HG03571 (cell line): ENCODE data around the gene CPSF4.

Source experiments
- ATAC-seq: cut with Tn5 transposase; IDR thresholded peaks from one replicate; pipeline ENCODE4 v1.9.1; 2021; ENCODE audit not compliant: unreplicated experiment

The CPSF4 gene

GRCh38 chr7:99438573-99439480 lies at the start of gene CPSF4, which contains the start of gene PTCD1:
Gene CPSF4, plus strand, starts transcription at chr7:99438943. Its CDS starts 140 bp downstream, at chr7:99439083.
Gene PTCD1, minus strand, starts transcription at chr7:99438798. Its CDS starts 3,556 bp downstream, at chr7:99435242.
- peak; percentile 89 for ATAC-seq

DNA sequence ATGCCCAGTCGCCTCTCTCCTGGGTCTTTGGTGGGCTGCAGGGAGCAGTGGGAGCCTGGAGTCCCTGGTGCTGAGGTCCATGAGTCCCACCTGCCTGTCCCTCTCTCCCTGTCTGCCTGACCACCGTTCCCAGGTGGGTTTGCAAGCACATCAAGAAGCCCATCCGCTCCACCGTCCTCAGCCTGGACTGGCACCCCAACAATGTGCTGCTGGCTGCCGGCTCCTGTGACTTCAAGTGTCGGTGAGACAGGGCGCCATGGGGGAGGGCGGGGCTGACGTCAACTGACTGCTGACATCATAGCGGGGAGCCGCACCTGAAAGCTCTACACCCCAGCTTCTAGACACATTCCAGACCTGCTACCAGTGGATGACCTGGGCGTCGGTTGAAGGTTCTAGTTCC lies 49.0 kb upstream of the CPSF4 start:
- ATAC-seq, result no peak

DNA sequence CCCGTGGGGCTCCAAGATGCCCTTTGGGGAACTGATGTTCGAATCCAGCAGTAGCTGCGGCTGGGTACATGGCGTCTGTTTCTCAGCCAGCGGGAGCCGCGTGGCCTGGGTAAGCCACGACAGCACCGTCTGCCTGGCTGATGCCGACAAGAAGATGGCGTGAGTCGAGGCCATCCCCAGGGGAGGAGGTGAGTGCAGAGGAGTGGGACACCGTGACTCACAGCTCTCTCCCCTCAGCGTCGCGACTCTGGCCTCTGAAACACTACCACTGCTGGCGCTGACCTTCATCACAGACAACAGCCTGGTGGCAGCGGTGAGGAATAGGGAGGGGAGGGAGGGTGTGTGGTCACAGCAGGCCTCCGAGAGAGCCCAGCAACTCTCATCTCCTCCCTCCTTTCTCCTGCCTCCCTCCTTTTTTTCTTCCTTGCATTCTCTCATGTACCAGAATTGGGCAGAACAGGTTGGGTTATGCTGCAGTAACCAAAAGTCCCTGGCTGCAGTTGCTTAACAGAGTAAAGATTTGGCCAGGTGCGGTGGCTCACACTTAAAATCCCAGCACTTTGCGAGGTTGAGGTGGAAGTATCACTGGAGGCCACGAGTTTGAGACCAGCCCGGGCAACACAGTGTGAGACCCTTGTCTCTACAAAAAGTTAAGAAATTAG lies 47.7 kb upstream of the CPSF4 start:
- ATAC-seq, result no peak

GRCh38 chr7:99392046-99392445 lies 46.7 kb upstream of the CPSF4 start:
- no peak for ATAC-seq

DNA sequence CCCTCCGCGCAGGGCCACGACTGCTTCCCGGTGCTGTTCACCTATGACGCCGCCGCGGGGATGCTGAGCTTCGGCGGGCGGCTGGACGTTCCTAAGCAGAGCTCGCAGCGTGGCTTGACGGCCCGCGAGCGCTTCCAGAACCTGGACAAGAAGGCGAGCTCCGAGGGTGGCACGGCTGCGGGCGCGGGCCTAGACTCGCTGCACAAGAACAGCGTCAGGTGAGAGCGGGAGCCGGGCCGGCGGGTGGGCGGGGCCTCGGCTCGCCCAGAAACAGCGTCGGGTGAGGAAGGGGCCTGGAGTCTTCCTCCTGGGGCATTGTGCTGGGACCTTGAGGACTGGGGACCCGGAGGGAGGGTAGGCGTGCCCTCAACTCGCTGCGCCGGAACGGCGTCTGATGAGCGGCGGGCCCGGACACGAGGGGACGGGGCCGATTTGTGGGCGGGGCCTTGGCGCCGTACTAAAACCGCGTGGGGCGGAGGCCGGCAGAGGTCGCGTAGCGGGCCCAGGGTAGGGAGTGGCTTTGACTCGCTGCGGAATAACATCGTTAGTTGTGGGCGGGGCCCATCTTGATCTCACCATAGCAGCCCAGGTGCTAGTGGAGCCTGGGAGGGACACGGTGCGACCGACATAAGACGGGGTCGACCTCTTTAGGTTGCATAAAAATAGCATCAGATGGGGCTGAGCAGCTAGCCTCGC lies 45.9 kb upstream of the CPSF4 start:
- no peak for ATAC-seq

DNA sequence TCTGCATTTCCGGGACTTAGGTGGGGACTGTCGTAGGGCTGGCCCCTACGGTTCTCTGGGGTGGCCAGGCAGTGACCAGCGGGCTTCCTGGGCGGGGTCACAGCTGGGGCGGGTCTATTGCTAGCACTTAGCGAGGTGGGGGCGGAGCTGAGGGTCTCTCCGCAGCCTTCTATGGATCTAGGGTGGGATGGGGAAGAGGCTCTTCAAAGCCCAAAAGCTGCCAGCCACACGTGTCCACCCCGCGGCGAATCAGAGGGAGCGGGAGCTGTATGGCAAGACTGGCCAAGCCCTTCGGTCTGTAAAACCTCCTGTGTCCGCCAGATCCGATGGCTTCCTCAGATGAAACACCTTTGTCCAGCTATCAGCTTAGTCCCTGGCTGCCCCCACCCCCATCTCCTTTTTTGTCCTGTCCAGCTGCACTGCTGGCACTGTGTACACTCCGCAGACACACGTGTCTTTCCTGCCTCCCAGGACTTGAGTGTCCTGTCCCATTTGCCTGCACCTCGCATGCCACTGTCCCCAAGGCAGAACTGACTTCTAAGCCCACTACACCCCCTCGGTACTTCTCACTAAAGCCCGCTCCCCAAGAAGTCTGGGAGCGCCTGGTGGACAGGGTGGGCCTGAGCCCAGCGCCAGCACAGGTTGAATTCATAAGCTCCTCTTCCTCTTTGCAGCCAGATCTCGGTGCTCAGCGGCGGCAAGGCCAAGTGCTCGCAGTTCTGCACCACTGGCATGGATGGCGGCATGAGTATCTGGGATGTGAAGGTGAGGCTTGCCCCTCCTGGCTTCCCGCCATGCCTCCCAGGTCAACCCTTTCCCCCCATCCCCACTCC lies 45.2 kb upstream of the CPSF4 start:
- no peak for ATAC-seq

- ATAC-seq, result no peak
Observed at GRCh38 chr7:99394188-99394502, 44.6 kb upstream of the CPSF4 start.

DNA sequence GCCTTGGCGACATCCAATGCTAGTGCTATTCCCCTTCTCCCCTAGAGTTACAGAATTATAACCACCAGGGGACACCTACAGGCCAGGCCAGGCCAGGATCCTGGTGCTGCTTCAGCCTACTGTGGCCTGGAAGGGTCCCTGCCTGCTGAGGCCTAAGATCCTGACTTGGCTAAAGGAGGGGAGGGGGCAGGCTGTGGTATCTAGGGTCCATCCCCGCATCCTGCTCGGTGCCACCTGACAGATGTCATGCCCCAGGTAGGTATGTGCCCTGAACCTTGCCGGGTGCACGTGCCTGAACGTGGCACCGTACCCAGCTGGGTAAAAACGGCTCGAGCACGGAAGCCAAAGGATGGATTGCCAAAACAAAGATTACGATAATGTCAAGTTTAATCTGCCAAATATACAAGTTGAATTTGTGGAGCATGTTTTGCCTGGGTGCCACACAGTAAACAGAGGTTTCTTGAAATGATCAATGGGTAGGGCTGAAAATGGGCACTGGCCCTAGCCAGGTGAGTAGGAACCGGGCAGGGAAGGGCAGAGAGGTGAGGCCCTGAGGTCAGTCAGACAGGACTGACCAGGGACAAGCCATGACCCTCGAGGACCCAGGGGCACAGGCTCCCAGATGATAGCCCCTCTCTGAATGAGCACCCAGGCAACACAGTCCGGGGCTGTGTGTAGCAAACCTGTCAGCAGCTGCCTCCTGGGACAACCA lies 43.0 kb upstream of the CPSF4 start:
- ATAC-seq, result no peak

GRCh38 chr7:99396418-99397296 lies 42.1 kb upstream of the CPSF4 start:
- ATAC-seq, result no peak

GRCh38 chr7:99397297-99397983 lies 41.3 kb upstream of the CPSF4 start:
- no peak for ATAC-seq

DNA sequence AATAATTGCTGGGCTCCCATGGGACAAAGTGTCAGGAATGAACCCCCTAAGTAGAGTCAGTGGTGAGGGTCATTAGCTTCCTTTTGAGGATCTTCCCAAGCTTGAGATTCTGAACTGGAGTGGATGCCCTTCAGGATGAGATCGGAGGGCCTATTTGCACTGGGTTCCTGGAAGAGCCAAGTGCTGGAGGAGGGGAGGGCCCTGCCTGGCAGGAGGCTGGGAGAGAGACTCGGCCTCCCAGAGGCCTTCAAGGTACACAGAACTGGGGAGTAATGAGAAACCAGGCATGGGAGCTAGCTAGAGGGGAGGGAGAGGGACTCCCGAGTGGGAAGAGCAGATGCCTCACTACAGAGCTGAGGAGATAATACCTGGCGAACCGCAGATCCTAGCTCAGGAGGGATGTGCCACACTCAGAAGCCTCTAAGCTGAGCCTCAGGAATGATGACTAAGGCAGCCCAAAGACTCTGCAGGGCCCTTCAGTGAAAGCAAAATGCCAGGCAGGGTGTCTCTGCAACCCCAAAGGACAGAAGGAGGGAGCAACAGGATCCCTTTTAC lies 39.8 kb upstream of the CPSF4 start:
- no peak for ATAC-seq

DNA sequence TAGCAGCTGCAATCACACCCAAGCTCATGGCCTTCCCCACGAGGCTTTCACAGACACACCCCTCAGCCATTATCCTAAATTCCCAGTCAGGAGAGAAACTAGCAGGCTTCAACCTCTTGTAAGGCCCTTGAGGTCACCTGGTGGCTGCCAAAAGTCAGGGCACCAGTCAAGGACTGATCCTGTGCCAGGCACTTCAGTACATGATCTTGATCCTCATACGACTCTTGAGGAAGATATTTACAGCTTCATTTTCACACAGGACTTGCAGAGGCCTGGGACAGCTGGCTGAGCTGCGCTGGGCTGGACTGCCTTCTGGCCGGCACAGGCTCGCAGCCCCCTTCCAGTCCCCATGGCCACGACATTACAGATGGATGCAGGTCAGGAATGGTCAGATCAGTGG lies 39.1 kb upstream of the CPSF4 start:
- no peak for ATAC-seq

DNA sequence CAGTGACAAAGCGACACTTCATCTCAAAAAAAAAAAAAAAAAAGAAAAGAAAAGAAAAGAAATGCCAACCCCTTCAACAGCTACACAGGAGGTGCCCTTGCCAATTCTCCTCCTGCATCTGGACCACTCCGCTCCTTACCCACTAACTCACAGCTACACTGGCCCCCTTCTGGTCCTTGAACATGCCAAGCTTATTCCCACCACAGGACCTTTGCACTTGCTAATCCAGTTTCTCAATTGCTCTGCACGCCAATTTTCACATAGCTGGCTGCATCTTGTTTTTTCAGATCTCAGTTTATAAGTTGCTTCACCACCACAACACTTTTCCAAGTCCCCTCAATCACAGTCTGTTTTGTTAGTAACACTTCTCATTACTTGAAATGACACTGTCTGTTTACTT lies 35.9 kb upstream of the CPSF4 start:
- ATAC-seq, result no peak

- no peak for ATAC-seq
Observed at GRCh38 chr7:99403764-99404163, 35.0 kb upstream of the CPSF4 start.

DNA sequence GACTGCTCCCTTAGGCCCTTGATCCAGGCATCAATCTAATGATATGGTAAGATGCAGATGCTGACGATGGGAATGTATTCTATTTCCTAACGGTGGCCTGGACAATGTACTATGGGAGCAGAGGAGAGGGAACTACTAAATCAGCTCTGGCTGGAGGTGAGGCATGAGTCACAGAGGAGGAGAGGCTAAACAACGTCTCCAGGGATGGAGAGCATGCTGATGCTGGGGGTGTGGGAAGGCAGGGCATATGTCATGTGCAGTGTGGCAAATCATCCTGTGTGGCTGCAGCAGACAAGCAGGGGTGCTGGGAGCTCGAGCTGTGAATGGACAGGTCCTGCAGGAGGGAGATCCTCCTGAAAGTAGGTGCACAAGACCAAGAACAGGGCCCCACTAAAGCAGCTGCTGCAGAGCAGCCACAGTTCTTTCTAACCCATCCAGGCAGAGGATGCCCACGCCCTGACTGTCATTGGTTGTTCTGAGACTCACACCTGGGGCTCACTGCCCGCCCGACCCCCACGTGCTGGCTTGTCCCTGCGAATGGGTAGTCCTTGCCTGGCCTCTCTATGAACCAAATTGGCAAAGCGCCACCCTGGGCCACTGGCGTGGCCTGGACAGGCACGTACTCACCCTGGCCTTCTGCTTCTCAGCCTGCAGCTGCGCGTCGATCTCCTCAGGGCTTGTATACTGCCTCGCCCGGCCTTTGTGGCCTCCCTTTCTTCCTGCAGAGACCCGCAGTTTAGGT lies 34.3 kb upstream of the CPSF4 start:
- ATAC-seq, result no peak

- no peak for ATAC-seq
Observed at GRCh38 chr7:99404977-99405320, 33.8 kb upstream of the CPSF4 start.

DNA sequence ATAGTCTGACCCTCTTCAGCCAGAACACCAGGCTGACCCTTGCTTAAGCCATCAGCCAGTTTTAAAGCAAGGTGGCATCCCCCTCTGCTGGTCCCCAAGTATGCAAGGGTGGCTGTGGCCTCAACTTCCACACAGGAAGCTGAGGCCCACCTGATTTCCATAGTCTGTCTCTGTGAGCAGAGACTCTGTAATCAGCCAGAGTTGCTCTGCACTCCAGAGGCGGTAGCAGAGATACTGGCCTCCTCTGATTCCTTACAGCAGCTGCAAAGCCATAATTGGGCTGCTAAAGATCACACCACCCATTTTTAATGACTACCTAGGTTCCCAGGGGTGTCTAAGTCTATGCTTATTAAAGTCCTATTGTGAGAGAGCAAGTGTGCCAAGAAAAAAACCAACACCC lies 32.2 kb upstream of the CPSF4 start:
- ATAC-seq, result no peak

- ATAC-seq, result no peak
Observed at GRCh38 chr7:99407872-99408378, 30.8 kb upstream of the CPSF4 start.
